Stromal cell of bone marrow (primary cell): Measurements from ENCODE around the gene HOXA6.

Source experiments
- DNase-seq: peaks from one replicate; pipeline ENCODE4 v3.0.0-alpha.2; 2012; ENCODE audit warnings: low read depth

HOXA6 gene

GRCh38 chr7:27149842-27150567, 2.4 kb upstream of the HOXA6 start:
- DNase-seq: no peak

GRCh38 chr7:27148756-27149641, 1.4 kb upstream of the HOXA6 start:
- no peak for DNase-seq

GRCh38 chr7:27148031-27148755, 619 bp upstream of the HOXA6 start:
- no peak for DNase-seq

GRCh38 chr7:27146491-27147198, 929 bp downstream of the HOXA6 start:
- no peak for DNase-seq

GRCh38 chr7:27145914-27146412, 1.6 kb downstream of the HOXA6 start:
- no peak for DNase-seq

GRCh38 chr7:27145165-27145913, 2.2 kb downstream of the HOXA6 start:
- no peak for DNase-seq

- DNase-seq: no peak
Observed at GRCh38 chr7:27144781-27145164, 2.8 kb downstream of the HOXA6 start.

- no peak for DNase-seq
Observed at GRCh38 chr7:27143950-27144780, 3.4 kb downstream of the HOXA6 start.

- peak; percentile 88 for DNase-seq
Observed at GRCh38 chr7:27143023-27143949, 4.3 kb downstream of the HOXA6 start, which contains the start of gene HOXA5. HOXA5 (minus strand) TSS chr7:27143681; CDS start chr7:27143607, 74 bp downstream.

GRCh38 chr7:27142580-27143022, 5.0 kb downstream of the HOXA6 start:
- DNase-seq: no peak

GRCh38 chr7:27141923-27142579, 5.5 kb downstream of the HOXA6 start:
- no peak for DNase-seq

- DNase-seq: no peak
Observed at GRCh38 chr7:27141137-27141922, 6.2 kb downstream of the HOXA6 start.

- DNase-seq: no peak
Observed at GRCh38 chr7:27140126-27140857, 7.3 kb downstream of the HOXA6 start.

- DNase-seq: no peak
Observed at GRCh38 chr7:27139334-27140125, 8.0 kb downstream of the HOXA6 start.

GRCh38 chr7:27138985-27139333, 8.6 kb downstream of the HOXA6 start:
- DNase-seq: no peak

GRCh38 chr7:27138472-27138871, 9.1 kb downstream of the HOXA6 start:
- DNase-seq: no peak
